Natural killer cell (primary cell): Measurements from ENCODE around the gene VEZT. TPM values are rescaled to one million over a fixed set of nuclear protein-coding genes. Genes with fewer than 3 reads are reported as not detected.

Experiments used
- ATAC-seq, 3 donors: fragments of 150-1000 bp in 2 of 3; fragments of 200-7000 bp in 1 of 3; cut with Tn5 transposase; 1 replicate in 1 of 3; 2 replicates in 2 of 3; pipeline ENCODE4 v1.10.0; 2021; ENCODE audit warnings: mild to moderate bottlenecking in 2 of 3, moderate library complexity in 2 of 3
- DNase-seq, 2 donors: peaks; one replicate each; pipeline versions ENCODE4 v3.0.0 to v3.0.0-alpha.2; 2013 to 2021; ENCODE audit warnings: mixed read lengths in 1 of 2
- H3K27ac ChIP-seq: one replicate; pipeline ENCODE4 v1.5.1; 2013; ENCODE audit warnings: mild to moderate bottlenecking, low read length
- H3K27me3 ChIP-seq: one replicate; pipeline ENCODE4 v1.6.1; 2013; ENCODE audit warnings: low read length; ENCODE audit not compliant: control insufficient read depth, insufficient read depth
- H3K36me3 ChIP-seq: one replicate; pipeline ENCODE4 v1.6.1; 2013; ENCODE audit warnings: low read length; ENCODE audit not compliant: control insufficient read depth, insufficient read depth
- H3K4me1 ChIP-seq: one replicate; pipeline ENCODE4 v1.6.1; 2013; ENCODE audit warnings: low read length; ENCODE audit not compliant: control insufficient read depth, insufficient read depth
- H3K4me3 ChIP-seq: one replicate; pipeline ENCODE4 v1.5.1; 2013; ENCODE audit warnings: low read length
- H3K9me3 ChIP-seq: one replicate; pipeline ENCODE4 v1.6.1; 2013; ENCODE audit warnings: low read length; ENCODE audit not compliant: control insufficient read depth, insufficient read depth
- H3K27ac Mint-ChIP-seq, 2 donors: one replicate each; pipeline ENCODE4 v1.8.0; 2022; ENCODE audit warnings: mild to moderate bottlenecking in 2 of 2, mixed read lengths in 2 of 2, moderate library complexity in 1 of 2
- H3K27me3 Mint-ChIP-seq, 2 donors: one replicate each; pipeline ENCODE4 v1.8.0; 2022; ENCODE audit warnings: low read depth in 2 of 2, mixed read lengths in 2 of 2
- H3K36me3 Mint-ChIP-seq: one replicate; pipeline ENCODE4 v1.8.0; 2022; ENCODE audit warnings: mixed read lengths
- H3K4me1 Mint-ChIP-seq, 2 donors: one replicate each; pipeline ENCODE4 v1.8.0; 2022; ENCODE audit warnings: mixed read lengths in 2 of 2
- H3K4me3 Mint-ChIP-seq: one replicate; pipeline ENCODE4 v1.8.0; 2022; ENCODE audit warnings: mild to moderate bottlenecking, moderate library complexity, mixed read lengths
- H3K9me3 Mint-ChIP-seq, 2 donors: one replicate each; pipeline ENCODE4 v1.8.0; 2022; ENCODE audit warnings: mixed read lengths in 2 of 2
- CTCF ChIP-seq: fragments of 200-600 bp; IDR thresholded peaks from one replicate; pipeline ENCODE4 v1.8.0; 2022; ENCODE audit warnings: antibody characterized with exemption
- whole genome bisulfite sequencing: methylation state at CpG from one replicate; pipeline ENCODE4 v1.1.7; 2013; ENCODE audit warnings: missing lambda C conversion rate; ENCODE audit not compliant: insufficient coverage; 5-methylcytosine and 5-hydroxymethylcytosine counted together
- intact Hi-C: fragments of 100-400 bp; cut with micrococcal nuclease; formaldehyde crosslinking; loops from one replicate; pipeline ENCODE4 v1.14.2; 2022
- total RNA-seq, 4 donors: library from RNA; stranded (reverse); fragments of 120-200 nt in 1 of 4; gene quantifications; one replicate each; pipeline versions ENCODE4 v1.2.3 to v1.2.4, GENCODE V29; 2013 to 2022

VEZT gene
- total RNA-seq, 3 donors from 2014 or later (not counting 1 experiment from before 2014, with no cell fraction given): 32.7 to 37.0 (median 35.1) TPM

- no peaks in the 10 kb centered on the region for H3K36me3 ChIP-seq
- no peaks in the 10 kb centered on the region for H3K4me1 ChIP-seq
- Mint-ChIP-seq H3K27me3 (peaks cover 3 to 8% of the 10 kb centered on the region in 2 donors), H3K27ac (no peak overlapping the region), H3K4me1 (no peaks in the 10 kb centered on the region), H3K4me3 (no peak overlapping the region), H3K9me3 (no peaks in the 10 kb centered on the region), H3K36me3 (no peaks in the 10 kb centered on the region)
- TF ChIP-seq CTCF: no peak
- no peak overlapping the region for H3K27ac ChIP-seq
- ATAC-seq (no peak), DNase-seq (no peak)
- WGBS: 91% methylated on average over 7 of the region's 7 CpGs
- no peaks in the 10 kb centered on the region for H3K9me3 ChIP-seq
- intact Hi-C loops: no loop called here
- no peak overlapping the region for H3K4me3 ChIP-seq
- H3K27me3 ChIP-seq: no peaks in the 10 kb centered on the region
Observed at GRCh38 chr12:95349291-95349690, 131.7 kb downstream of the VEZT start.

DNA sequence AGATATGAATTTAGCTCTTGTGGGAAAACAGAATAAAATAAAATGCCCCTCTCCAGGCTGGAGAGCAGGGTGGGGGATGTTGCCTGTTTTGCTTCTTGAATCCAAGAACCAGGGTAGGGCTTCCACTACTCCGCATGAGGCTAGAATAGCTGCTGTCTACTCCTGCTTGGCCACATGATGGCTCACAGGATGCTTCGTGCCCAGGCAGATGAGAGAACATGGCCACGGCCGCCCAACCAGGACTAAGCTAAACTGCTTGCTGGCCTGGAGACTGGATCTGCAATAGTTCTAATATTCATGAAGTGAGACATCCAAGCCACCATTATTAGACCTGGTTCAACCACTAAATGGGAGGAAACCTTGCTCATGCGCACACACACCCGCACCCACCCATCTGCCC, 134.1 kb downstream of the VEZT start:
- no peak for TF ChIP-seq CTCF
- Mint-ChIP-seq H3K4me1 (no peaks in the 10 kb centered on the region), H3K4me3 (no peak overlapping the region), H3K27me3 (peaks cover 3 to 8% of the 10 kb centered on the region in 2 donors), H3K36me3 (no peaks in the 10 kb centered on the region), H3K27ac (no peak overlapping the region), H3K9me3 (no peaks in the 10 kb centered on the region)
- Histone ChIP-seq H3K27ac (no peak overlapping the region), H3K4me1 (no peaks in the 10 kb centered on the region), H3K36me3 (no peaks in the 10 kb centered on the region), H3K4me3 (no peak overlapping the region), H3K9me3 (no peaks in the 10 kb centered on the region), H3K27me3 (no peaks in the 10 kb centered on the region)
- intact Hi-C loops: no loop called here
- ATAC-seq (no peak), DNase-seq (no peak)
- WGBS: 93% methylated on average over 6 of the region's 6 CpGs

Other genes with a start within 250 kb of the VEZT start
- gene NDUFA12, start 214.1 kb upstream of the VEZT start, total RNA-seq: 10 to 100 TPM; 67.7 to 91.5 (median 69.6) TPM
- gene NR2C1, start 144.2 kb upstream of the VEZT start, total RNA-seq: 10 to 100 TPM; 41.4 to 58.5 (median 46.9) TPM
- 1 to 10 TPM; 1.5 to 1.9 (median 1.9) TPM for gene FGD6, start 340 bp upstream of the VEZT start, total RNA-seq